GM18508 (cell line): Measurements from ENCODE around the gene TGIF2.
"Not testable (repeated sequence)": the region's sequence is repeated elsewhere in the genome, so short reads cannot be mapped to it uniquely, and the experiment has no call there.

Source experiments
- ATAC-seq: cut with Tn5 transposase; IDR thresholded peaks from one replicate; pipeline ENCODE4 v1.9.1; 2021; ENCODE audit warnings: moderate number of reproducible peaks; ENCODE audit not compliant: insufficient read depth, unreplicated experiment

TGIF2 gene

GRCh38 chr20:36607586-36608387 lies 34.4 kb downstream of the TGIF2 start:
- ATAC-seq = no peak

DNA sequence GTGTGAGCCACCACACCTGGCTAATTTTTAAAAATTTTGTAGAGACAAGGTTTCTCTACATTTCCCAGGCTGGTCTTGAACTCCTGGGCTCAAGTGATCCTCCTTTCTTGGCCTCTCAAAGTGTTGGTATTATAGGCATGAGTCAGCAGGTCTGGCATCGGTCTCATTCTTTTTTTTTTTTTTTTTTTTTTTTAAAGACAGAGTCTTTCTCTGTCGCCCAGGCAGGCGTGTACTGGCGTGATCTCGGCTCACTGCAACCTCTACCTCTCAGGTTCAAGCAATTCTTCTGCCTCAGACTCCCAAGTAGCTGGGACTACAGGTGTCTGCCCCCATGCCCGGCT lies 35.0 kb downstream of the TGIF2 start:
- not testable (repeated sequence) for ATAC-seq

DNA sequence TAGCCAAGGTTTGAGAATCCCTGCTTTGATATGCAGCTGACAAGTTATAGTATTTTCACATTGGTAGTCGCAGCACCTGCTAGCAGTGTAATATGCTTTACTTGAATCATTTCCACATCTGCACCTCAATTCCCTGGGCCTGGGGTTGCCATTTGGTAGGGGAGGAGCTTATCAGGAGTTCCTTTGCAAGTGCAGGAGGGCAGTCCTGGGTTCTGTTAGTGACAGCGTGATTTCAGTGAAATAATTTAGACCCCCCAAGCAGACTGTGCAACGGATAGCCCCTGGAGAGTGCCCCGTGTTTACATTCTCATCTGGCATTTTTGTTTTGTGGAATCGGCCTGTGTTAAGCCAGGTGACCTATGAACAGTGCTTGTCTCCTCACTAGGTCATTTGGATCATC lies 38.2 kb downstream of the TGIF2 start:
- no peak for ATAC-seq

- ATAC-seq = no peak
These were observed 40.6 kb downstream of the TGIF2 start for GRCh38 chr20:36613974-36614373.

DNA sequence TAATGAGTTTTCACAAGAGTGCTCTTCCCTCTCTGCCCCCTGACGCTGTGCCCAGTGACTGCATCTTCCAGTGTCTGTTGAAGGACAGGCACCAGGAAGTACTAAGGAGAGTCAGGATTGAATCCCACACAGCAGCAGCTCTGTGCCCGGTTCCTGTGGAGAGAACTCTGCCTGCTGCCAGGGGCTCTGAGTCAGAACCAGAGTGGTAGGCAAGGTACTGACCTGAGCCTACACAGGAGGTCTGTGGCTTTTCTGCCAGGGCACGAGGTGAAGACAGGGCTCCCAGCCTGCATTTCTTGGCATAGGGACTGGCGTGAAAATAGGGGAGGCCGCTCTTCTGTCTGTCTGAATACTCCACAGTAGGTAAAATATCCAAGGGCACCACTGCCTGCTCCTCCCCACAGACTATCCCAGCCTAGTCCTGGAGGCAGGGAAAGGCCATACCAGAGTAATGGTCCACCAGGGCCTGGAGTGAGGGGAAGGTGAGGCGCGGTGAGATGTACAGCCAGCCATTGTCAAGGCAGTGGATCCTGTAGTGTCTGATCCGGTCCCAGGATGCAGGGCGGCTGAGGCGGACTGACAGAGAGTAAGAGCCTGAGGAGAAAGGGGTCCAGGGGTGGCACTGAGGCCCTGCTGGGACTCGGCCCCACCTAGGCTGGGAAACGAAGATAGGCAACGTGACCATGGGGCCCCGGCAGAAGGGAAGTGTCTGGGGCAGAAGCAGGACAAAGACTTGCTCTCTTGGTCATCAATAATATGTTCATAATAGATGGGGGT lies 41.6 kb downstream of the TGIF2 start:
- ATAC-seq = no peak

DNA sequence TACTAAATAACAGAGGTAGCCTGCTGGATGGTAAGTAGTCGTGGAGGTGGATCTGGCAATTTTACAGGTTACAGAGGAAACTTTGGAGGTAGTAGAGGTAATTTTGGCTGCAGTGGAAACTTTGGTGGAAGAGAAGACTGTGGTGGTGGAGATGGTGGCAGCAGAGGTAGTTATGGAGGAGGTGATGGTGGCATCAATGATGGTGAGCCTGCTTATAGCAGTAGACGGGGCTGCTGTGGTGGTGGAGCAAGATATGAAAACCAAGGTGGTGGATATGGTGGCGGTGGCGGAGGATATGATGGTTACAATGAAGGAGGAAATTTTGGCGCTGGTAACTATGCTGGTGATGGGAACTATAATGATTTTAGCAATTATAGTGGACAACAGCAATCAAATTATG lies 47.5 kb downstream of the TGIF2 start:
- ATAC-seq = no peak

DNA sequence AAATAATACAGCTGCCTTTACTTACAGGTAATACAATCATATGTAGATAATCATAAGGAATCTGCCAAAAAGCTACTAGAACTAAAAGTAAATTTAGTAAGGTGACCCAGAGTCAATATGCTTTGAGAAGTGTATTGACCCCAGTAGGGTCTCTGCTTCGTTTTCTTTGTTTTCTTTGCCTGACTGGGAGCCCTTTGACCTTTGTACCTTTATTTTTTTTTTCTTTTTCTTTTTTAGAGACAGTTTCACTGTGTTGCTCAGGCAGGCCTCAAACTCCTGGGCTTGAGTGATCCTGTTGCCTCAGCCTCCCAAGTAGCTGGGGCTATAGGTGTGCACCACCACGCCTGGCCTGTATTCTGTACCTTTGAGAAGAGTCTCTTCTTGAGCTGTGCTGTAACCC lies 50.0 kb downstream of the TGIF2 start:
- no peak for ATAC-seq

DNA sequence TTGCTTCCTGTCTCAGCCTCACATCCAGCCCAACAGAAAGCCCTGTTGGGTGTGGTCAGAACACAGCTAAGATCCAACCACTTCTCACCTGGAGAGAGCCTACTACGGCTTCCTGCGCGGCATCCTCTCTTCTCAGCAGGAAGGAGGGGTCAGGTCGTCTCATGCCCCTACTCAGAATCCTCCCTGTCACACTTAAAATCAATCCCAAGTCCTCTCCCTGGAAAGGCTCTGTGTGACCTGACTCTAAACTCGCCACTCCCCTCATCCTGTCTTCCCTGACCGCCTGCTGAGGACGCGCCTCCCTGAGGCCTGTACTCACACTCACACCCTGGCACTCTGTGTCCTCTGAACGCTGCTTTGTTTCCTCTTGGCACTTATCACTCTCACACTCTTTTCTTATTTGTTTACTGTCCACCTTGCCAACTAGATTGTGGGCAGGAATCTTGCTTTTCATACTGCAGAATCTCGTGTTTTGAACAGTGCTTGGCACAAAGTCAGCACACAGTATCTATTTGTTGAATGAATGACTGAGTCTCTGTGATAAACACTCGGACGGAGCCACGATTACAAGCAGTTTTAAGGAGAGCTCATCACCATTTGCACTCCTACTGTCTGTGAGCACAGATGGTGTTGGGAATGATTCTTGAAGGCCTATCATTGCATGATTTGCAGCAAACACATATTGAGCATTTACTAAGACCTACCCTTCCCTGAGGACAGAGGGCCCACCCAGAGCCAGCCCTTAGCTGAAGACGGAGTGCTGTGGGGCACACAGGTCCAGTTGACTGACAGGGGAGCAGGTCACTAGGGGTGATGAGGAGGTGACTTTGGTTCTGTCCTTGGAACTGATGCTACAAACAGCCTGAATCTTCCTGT lies 50.9 kb downstream of the TGIF2 start:
- no peak for ATAC-seq

DNA sequence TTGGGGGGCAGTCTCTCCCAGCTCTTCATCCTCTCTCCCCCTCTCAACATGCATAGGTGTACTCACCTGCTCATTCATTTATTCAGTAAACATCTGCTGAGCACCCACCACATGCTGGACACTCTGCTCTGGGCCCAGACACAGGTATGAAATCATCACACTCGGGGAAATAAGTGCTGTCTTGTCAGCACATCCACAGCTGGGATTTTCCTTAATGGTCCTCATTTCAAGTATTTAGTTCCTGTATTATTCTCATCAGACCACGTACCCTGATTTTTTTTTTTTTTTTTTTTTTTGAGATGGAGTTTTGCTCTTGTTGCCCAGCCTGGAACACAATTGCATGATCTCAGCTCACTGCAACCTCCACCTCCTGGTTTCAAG lies 51.5 kb downstream of the TGIF2 start:
- ATAC-seq = no peak

DNA sequence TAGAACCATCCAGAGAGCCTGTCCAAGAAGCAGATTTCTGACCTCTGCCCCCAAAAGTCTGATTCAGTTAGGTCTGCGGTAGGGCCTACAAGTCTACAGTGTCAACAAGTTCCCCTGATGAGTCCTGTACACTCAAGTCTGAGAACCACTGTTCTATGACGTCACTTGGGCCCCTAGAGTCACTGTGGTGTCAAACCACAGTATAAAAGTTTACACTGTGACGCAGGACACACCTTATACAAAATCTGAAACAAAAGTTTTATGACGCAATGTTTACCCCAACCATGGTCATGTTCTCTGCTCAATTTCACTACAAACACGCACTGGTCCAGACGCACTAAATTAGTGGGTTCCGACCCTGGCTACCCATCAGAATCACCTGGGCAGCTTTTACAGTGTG lies 54.7 kb downstream of the TGIF2 start:
- no peak for ATAC-seq

DNA sequence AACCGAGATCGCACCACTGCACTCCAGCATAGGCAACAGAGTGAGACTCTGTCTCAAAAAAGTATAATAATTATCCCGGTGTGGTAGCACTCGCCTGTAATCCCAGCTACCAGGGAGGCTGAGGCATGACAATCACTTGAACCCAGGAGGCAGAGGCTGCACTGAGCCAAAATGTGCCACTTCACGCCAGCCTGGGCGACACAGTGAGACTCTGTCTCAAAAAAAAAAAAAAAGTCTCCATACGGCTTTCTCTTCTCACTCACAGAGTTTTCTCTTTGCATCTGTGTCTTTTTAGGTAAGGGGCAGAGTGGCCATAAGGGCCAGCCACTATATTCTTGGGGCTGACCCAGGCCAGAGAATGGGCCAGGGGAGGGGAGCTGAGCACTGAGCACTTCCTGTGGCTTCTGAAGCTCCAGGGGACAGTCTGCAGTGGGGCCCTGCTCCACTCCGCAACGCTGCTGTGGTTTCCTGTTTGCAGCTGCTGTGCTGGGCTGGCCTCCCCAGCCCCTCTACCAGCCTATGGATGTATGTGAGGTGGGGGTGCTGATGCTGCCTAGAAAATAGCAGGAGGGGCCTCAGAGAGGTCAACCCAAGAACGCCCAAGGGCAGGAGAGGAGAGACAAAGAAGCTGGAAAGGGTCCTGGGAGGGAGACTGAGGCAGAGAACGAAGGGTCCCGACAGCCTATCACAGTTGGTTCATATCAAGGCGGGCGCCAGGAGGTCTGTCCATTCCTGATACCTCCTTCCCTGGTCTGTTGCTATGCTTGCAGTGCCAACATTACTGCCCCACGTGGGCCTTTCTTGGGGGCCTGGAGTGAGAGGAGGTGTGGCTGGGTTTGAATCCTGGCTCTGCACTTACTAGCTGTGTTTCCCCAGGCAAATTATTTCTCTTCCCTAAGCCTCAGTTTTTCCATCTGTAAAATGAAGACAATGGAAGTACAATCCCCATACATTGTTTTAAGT lies 56.6 kb downstream of the TGIF2 start:
- ATAC-seq = no peak

DNA sequence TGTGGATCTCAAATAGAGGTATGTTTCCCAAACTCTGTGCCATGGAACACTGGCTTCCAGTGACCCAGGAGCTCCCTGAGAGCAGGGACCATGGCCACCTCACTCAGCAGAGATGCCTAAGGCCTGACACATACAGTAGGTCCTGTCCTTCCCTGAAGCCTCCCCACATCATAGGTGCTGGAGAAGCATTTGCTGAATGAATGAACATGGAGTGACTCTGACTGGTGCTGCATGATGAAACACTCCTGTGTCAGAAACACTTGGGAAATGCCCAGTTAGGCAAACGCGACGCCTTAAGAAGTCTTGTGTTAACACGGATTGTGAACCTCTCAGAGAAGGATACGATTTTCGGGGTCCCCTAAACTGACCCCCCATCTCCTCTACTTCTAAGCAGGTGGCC lies 58.2 kb downstream of the TGIF2 start:
- no peak for ATAC-seq

DNA sequence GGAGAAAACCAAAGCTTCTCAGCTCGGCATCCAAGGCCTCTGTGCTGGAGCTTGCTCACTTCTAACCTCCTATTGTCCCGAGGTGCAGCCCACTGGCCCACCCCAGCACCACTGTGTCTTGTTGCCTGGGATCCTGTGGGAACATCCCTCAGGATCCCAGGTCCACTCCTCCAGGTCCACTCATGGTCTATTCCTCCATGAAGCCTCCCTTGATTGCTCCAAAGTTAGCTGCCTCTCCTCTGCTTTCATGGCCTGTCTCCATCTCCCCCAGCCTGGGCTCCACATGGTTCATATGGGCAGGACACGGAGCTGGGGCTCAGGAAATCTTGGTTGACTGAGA lies 58.7 kb downstream of the TGIF2 start:
- no peak for ATAC-seq

DNA sequence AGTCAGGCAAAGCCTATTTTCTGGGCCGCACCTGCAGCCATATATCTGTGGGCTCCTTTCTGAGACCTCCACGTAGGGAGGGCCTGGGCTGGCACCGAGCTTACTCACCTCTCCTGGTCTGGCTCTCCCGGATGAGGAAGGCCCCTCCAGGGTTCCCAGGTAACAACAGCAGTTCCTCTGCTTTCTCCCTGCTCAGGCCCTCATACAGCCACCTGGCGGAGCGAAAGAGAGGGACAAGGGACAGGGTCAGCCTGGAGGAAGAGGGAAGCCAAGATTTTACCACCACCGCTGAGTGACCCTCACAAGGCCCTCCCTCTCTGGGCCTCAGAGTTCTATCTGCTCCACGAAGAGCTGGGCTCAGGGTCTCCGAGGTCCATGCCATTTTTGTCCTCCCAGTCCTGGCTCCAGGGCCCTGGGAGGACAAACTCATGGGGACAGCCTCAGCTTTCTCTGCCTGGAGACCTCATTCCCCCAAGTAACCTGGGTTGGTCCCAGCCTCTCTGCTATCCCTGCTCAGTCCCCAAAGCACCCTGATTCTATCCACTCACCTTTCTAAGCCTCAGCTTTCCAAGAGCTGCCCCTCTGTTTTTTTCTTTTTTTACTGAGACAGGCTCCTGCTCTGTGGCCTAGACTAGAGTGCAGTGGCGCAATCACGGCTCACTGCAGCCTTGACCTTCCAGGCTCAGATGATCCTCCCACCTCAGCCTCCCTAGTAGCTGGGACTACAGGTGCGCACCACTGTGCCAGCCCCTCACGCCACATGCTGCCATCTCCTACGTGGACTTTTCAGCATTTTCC lies 59.3 kb downstream of the TGIF2 start:
- no peak for ATAC-seq

DNA sequence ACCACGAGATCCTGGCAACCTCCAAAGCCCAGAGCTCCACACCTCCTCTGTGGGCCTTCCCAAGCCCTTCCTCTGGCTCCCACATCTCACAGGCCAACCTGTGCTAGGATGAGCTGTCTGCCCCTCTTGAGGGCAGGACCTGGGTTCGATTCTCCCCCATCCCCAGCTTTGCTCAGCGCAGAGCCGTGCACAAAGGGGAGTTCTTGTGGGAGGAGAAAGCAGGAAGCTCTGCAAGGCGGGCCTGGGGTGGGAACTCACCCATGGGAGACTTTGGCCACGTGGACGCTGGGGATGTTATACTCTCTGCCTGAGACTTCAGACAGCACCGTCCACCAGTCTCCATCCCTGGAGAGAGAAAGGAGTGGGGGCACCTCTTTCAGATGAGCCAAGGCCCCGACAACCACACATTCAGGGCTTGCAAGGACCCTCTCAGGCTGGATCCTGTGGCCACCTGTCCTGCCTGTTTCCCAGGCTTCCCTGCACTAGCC lies 59.9 kb downstream of the TGIF2 start:
- ATAC-seq = no peak

DNA sequence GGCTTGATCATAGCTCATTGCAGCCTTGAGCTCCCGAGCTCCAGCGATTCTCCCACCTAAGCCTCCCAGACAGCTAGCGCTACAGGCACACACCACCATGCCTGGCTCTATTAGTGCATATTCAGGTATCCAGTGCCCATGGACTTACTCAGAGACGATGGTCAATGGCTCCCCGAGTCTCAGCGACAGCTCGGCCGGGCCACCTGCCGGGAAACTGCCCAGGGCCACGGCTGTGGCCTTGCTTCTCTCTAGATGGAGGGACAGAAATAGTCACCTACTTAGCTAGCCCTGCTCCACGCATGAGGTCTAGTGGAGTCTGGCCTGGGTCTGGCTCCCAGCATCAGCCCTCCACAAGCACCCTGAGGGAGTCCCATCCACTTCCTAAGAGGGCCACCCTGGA lies 60.9 kb downstream of the TGIF2 start:
- no peak for ATAC-seq

- not testable (repeated sequence) for ATAC-seq
These were observed 65.5 kb downstream of the TGIF2 start for GRCh38 chr20:36638876-36639400.

GRCh38 chr20:36641506-36641843 lies 68.1 kb downstream of the TGIF2 start:
- no peak for ATAC-seq

- ATAC-seq = no peak
These were observed 68.7 kb downstream of the TGIF2 start for GRCh38 chr20:36642136-36642535.
